A549 treated with ZK216348 at 1 μM for 4 hours (cell line): ENCODE data around the gene SLC22A7. TPM values are rescaled to one million over a fixed set of nuclear protein-coding genes. Genes with fewer than 3 reads are reported as not detected.

Experiments
- total RNA-seq: library from RNA; stranded (reverse); fragments of 200-300 nt; extraction: Qiagen RNA extraction; gene quantifications from 5 replicates; pipeline ENCODE4 v1.2.3, GENCODE V29; 2022; ENCODE audit warnings: low read depth

Gene SLC22A7
- total RNA-seq = not detected in 5 replicates

GRCh38 chr6:43297644-43298564 lies at the start of gene SLC22A7:
Gene SLC22A7, plus strand, starts transcription at chr6:43298260. Its CDS starts 99 bp downstream, at chr6:43298359.

DNA sequence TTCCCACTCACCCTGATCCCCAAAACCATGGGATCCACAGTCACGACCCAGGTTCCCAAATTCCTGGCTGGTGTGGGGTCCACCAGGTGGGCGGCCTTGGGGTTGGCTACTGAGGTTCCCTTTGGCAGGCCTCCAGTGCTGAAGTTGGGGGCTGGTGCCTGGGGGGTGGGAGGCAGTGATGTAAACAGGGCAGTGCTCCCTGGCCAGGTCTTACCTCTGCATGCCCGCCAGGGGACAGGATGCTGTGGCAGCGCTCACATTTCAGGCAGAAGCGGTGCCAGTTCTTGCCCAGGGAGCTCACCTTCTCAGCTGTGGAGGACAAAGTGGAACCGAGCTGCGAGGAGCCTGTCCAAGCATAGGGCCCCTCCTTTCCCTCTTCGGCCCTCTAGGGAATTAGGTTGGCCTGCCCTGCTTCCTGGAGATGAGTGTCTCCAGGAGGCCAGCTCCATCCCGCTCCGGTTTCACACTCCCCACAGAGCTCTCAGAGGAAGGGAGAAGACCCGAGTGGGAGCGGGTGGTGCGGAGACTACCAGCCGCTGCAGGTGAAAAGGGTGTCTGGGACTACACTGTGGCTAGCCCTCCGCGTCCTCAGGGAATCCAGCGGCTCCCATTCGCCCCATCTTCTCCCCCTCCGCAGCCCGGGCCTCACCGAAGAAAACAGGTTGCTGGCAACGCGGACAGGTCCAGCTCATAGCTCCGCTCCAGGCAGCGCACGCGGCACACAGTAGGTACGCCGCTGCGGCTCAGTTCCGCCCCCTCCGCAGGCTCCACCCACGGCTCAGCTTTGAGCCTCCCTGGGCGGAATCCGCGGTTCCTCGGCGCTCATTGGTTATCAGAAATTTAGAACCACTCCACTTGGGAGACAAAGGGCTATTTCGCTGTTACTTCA lies 10.3 kb downstream of the SLC22A7 start, which contains the start of gene CRIP3:
CRIP3 (minus strand) TSS at position 726 of the 889 bp plus-strand sequence; CDS start at position 692, 34 bp downstream.

Other genes starting within 250 kb of the SLC22A7 start
- gene CUL7, start 244.4 kb upstream of the SLC22A7 start, total RNA-seq = 5.2 to 9.4 TPM (median 8.0 TPM) in 5 replicates
- 44.1 to 63.1 TPM (median 54.2 TPM) in 5 replicates for gene MRPL2, start 238.8 kb upstream of the SLC22A7 start, total RNA-seq
- gene KLC4, start 238.6 kb upstream of the SLC22A7 start, total RNA-seq = 4.4 to 7.9 TPM (median 6.8 TPM) in 5 replicates
- gene PTK7, start 221.9 kb upstream of the SLC22A7 start, total RNA-seq = 3.1 to 5.5 TPM (median 4.1 TPM) in 5 replicates
- 10.8 to 20.2 TPM (median 17.8 TPM) in 5 replicates for gene SRF, start 127.0 kb upstream of the SLC22A7 start, total RNA-seq
- 6.2 to 9.5 TPM (median 9.3 TPM) in 5 replicates for gene CUL9, start 116.1 kb upstream of the SLC22A7 start, total RNA-seq
- 55.7 to 104 TPM (median 97.9 TPM) in 5 replicates for gene DNPH1, start 68.8 kb upstream of the SLC22A7 start, total RNA-seq
- gene TTBK1, start 54.8 kb upstream of the SLC22A7 start, total RNA-seq = 0.06 to 0.10 TPM (median 0.08 TPM) in 4 of 5 replicates, not detected in the other
- gene CRIP3, start 10.6 kb downstream of the SLC22A7 start, total RNA-seq = 0.28 to 0.64 TPM (median 0.44 TPM) in 4 of 5 replicates, not detected in the other
- gene ZNF318, start 71.4 kb downstream of the SLC22A7 start, total RNA-seq = 3.7 to 6.0 TPM (median 5.2 TPM) in 5 replicates
- gene ABCC10, start 129.3 kb downstream of the SLC22A7 start, total RNA-seq = 6.8 to 11.0 TPM (median 10.0 TPM) in 5 replicates
- 3.6 to 7.8 TPM (median 7.3 TPM) in 5 replicates for gene DLK2, start 157.3 kb downstream of the SLC22A7 start, total RNA-seq
- 13.1 to 21.7 TPM (median 18.4 TPM) in 5 replicates for gene TJAP1, start 179.3 kb downstream of the SLC22A7 start, total RNA-seq
- 0.66 to 1.2 TPM (median 1.1 TPM) in 5 replicates for gene LRRC73, start 212.1 kb downstream of the SLC22A7 start, total RNA-seq
- gene YIPF3, start 218.7 kb downstream of the SLC22A7 start, total RNA-seq = 62.4 to 73.2 TPM (median 71.4 TPM) in 5 replicates
- 44.8 to 51.0 TPM (median 48.0 TPM) in 5 replicates for gene POLR1C, start 218.8 kb downstream of the SLC22A7 start, total RNA-seq